ENCODE data around the gene CRTC1. TPM values are rescaled to one million over a fixed set of nuclear protein-coding genes. Genes with fewer than 3 reads are reported as not detected.
"Not testable (repeated sequence)": the region's sequence is repeated elsewhere in the genome, so short reads cannot be mapped to it uniquely, and the experiment has no call there.

The CRTC1 gene
- total RNA-seq, 1 donor from 2014 or later = 10.3 TPM

DNA sequence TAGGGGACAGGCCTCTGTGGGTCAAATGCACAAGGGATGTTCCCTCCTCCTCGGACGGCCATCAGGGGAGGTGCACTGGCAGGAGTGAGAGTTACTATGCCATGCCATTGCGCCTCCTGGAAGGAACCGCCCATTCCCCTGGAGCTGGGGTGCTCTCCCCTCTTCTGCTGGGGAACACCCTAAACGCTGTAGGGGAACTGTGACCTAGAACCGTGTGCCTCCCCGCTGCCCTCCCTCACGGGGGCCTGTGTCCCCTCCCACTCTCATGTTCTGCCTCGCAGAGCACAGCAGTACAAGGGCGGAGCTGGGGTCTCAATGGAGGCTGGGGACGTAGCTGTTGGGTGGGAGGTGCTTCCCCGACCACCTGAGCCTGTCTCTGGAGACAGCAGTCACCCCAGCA is 17.2 kb upstream of the CRTC1 start:
- no peak for DNase-seq
- ATAC-seq = no peak
- intact Hi-C loops (cut with micrococcal nuclease) = no loop called here

DNA sequence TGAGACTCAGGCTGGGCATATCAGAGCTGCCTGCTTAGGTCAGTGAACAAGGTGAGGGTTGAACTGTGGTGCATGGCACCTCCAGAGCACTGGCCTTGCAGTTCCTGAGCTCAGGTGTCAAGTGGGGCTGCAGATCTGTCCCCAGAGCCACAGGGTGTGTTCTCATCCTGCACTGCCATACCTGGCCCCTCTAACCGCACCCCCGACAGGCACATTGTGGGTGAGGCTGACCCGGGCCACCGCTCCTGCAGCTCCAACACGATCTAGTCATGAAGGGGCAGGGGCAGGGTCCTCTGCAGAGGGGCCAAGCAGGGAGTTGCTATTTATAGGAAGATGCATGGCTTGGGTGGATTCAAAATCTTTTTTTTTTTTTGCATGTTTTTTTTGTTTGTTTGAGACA is 16.7 kb upstream of the CRTC1 start:
- DNase-seq (no peak), ATAC-seq (no peak)
- intact Hi-C loops (cut with micrococcal nuclease) = no loop called here

DNA sequence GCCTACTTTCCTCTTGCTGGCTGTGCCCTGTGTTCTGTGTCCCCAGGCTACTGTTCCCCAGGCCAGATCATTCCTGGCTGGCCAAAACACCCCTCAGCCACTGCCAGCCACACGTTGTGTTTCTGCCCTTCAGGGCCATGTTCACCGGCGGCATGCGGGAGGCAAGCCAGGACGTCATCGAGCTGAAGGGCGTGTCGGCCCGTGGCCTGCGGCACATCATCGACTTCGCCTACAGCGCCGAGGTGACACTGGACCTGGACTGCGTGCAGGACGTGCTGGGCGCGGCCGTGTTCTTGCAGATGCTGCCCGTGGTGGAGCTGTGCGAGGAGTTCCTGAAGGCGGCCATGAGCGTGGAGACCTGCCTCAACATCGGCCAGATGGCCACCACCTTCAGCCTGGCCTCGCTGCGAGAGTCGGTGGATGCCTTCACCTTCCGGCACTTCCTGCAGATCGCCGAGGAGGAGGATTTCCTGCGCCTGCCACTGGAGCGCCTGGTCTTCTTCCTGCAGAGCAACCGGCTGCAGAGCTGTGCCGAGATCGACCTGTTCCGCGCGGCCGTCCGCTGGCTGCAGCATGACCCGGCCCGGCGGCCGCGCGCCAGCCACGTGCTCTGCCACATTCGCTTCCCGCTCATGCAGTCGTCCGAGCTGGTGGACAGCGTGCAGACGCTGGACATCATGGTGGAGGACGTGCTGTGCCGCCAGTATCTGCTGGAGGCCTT is 15.8 kb upstream of the CRTC1 start:
- DNase-seq (no peak), ATAC-seq (no peak)
- intact Hi-C loops (cut with micrococcal nuclease) = no loop called here

DNA sequence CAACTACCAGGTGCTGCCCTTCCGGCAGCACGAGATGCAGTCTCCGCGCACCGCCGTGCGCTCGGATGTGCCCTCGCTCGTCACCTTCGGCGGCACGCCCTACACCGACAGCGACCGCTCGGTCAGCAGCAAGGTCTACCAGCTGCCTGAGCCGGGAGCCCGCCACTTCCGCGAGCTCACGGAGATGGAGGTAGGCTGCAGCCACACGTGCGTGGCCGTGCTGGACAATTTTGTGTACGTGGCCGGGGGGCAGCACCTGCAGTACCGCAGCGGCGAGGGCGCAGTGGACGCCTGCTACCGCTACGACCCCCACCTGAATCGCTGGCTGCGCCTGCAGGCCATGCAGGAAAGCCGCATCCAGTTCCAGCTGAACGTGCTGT is 15.2 kb upstream of the CRTC1 start:
- ATAC-seq (no peak), DNase-seq (no peak)
- intact Hi-C loops (cut with micrococcal nuclease) = no loop called here

DNA sequence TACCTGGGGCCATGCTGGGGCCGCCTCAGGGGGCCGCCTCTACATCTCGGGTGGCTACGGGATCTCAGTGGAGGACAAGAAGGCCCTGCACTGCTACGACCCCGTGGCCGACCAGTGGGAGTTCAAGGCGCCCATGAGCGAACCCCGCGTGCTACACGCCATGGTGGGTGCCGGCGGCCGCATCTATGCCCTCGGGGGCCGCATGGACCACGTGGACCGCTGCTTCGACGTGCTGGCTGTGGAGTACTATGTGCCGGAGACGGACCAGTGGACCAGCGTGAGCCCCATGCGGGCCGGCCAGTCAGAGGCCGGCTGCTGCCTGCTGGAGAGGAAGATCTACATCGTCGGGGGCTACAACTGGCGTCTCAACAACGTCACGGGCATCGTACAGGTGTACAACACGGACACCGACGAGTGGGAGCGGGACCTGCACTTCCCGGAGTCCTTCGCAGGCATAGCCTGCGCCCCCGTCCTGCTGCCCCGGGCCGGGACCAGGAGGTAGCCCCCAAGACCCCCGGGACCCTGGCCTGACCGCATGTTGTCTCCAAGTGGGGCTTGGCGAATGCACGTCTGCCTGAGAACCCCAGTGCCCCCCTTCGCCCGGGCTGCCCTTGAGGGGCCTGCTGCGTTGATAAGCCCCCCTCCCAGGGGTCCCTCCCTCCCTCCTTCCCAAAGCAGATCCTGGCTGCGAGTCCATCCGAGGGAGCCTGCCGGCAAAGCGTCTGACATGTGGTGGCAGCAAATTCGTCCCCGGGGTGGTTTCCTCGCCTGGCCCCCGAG is 14.5 kb upstream of the CRTC1 start:
- ATAC-seq (no peak), DNase-seq (no peak)
- intact Hi-C loops (cut with micrococcal nuclease) = no loop called here

DNA sequence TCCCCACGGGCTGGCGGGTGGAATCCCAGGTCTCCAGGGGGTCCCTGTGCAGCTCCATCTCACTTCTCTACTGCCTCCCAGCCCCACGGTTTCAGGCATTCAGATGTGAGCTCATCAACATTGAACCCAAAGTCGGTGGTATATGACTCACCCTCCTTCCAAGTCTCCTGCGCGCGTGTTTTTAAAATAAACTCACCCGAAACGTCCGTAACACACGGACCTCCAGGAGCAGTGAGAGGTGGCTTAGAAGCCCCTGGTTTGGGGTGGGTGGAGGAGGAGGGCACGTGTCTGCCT is 14.0 kb upstream of the CRTC1 start:
- DNase-seq (no peak), ATAC-seq (no peak)
- intact Hi-C loops (cut with micrococcal nuclease) = no loop called here

DNA sequence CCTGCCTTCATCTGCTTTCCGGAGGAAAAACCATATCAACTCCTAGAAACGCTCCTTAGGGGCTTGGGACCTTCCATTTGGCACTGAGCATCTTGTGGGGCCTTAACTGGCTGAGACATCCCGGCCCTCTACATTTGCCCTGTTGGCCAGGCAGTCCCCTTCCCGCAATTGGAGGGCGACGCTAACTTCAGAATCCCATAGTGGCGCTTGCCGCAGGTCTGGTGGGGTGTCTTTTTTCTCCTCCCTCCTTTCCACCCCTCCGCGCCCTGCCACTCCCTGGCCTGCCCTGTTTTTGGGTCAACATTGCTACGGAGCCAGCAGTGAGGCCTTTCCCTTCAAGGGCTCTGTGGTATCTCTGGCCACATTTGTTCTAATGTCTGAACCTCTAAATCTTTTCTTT is 13.6 kb upstream of the CRTC1 start:
- intact Hi-C loops (cut with micrococcal nuclease) = no loop called here

DNA sequence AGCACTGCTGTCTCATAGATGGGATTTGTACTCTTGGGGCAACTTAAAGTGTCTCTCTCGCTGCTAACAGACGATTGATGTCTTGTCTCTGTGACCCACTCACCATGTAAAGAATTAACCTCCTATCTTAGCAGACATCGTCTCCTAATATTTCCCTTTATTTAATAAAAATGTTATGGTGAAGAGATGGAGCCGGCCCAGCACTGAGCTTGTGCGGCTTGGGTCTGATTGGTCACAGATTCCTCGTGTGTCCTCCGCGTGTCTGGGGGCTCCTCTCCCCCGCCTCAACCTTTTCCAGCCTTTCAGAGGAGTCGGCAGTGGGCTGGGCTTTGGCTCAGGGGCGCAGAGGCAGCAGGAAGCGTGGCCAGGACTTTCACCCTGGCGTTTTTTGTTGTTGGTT is 13.2 kb upstream of the CRTC1 start:
- DNase-seq (no peak), ATAC-seq (no peak)
- intact Hi-C loops (cut with micrococcal nuclease) = no loop called here

More for the DNA sequence above, 13.6 kb upstream of the CRTC1 start:
- ATAC-seq (no peak), DNase-seq (no peak)

DNA sequence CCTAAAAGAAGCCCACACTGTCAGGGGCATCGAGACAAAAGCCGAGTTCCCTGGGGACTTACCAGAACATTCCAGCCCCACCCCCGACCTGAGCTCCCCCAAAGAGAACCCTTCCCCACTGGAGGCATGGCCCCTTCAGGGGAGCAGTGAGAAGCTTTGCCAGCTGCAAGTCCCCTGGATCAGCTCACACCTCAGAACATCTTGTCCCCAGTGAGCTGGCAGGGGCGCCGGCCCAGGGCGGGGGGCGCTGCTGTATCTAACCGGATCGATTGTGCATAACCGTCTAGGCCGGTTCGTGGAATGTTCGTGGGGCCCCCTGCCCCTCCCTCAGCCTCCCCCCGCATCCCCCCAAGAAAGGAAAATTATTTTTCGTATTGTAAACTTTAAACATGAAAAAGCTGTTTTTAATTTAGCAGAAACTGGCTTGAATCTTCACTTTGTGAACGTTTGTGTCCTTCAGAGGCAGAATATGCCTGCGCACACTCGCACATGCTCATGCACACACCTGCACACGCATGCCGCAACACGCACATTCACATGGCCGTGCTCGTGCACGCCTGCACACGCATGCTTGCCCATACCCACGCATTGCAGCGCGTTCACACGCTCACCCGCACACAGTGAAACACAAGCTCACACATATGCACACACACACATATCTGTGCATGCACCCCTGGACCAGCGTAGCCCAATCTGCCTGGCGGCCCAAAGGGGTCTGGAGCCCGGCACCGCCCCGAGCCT is 12.0 kb upstream of the CRTC1 start:
- no peak for ATAC-seq
- intact Hi-C loops (cut with micrococcal nuclease) = no loop called here
- no peak for DNase-seq

DNA sequence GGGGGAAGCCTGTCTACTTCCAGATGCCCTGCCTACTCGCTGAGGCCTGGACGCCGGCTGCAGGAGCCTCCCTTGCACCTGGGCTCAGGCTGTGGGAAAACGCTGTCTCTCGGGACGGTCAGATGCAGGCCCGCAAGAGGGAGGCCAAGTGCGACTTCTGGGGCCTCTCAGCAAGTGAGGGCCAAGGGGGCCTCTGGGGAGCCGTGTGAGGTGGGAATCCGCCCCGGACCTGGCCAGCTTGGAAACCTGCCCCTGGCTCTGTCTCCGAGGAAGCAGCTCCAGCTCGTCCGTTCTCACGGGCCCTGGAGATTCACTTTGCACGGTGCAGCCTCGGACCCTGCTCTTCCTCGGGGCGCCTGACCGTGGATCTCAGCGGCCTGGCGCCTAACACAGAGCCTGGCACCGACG is 11.4 kb upstream of the CRTC1 start:
- ATAC-seq (peak; percentile 15), DNase-seq (no peak)
- intact Hi-C loops (cut with micrococcal nuclease) = no loop called here

DNA sequence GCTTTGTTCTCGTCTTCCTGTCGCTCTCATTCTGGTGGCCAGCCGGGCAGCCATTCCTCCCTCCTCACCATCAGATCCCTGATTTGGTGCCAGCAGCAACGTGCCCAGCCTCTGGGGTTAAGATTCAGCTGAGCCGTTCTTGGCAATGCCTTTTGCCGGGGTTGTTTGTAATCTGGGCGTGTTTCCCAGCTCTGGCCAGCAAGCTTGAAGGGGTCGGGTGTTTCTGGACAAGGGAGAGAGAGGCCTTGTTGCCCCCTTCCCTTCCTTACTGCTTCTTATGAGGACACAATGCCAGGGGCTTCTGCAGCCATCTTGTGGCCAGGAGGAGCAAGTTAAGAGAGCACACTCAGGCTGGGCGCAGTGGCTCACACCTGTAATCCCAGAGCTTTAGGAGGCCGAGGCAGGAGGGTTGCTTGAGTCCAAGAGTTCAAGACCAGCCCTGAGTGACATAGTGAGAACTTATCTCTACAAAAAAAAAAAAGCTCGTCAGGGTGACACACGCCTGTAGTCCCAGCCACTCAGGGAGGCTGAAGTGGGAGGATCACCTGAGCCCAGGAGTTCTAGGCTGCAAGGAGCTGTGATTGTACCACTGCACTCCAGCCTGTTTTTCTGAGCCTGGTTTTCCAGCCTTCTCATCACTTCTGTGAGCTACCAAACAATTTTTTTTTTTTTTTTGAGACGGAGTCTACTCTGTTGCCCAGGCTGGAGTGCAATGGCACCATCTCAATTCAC is 10.7 kb upstream of the CRTC1 start:
- DNase-seq (peak; percentile 55), ATAC-seq (peak; percentile 29)
- intact Hi-C loops (cut with micrococcal nuclease) = no loop called here

DNA sequence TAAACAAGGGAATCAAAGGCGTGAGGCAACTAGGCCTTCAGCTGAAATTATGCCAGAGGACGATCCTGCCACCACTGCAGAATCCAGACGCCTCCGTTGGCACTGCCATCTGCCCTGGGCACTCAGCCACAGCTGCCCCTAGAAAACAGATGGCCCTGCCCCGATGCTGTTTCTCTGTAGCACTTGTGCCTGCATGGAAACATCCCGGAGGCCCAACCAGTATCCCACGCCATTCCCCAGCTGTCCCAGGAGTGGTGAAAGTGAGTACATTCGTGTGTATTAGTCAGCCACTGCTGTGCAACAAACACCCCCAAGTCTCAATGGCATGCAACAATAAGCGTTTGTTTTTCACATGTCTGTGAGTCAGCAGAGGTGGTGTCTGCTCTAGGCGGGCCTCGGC is 8.9 kb upstream of the CRTC1 start:
- DNase-seq (peak; percentile 80), ATAC-seq (peak; percentile 70)

DNA sequence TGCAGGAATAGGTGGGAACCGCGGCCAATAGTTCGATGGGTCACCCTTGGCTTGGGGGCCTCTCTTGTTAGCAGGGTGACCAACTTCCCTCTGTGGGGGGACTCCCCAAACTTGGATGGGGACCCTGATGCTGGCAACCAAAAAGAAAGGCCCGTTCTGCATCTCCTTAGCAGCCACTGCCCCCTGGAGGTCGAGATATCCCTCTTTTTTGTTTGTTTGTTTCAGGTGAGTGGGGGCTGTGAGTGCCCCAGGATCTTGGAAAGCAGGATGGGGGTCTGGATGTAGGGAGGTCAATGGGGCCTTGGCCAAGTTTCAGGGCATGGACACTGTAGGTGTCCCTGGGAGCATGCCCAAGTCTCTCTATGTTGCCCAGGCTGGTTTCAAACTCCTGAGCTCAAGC is 7.7 kb upstream of the CRTC1 start:
- intact Hi-C loops (cut with micrococcal nuclease) = no loop called here
- DNase-seq = no peak
- no peak for ATAC-seq

More for the DNA sequence above, 8.9 kb upstream of the CRTC1 start:
- intact Hi-C loops (cut with micrococcal nuclease) = no loop called here

DNA sequence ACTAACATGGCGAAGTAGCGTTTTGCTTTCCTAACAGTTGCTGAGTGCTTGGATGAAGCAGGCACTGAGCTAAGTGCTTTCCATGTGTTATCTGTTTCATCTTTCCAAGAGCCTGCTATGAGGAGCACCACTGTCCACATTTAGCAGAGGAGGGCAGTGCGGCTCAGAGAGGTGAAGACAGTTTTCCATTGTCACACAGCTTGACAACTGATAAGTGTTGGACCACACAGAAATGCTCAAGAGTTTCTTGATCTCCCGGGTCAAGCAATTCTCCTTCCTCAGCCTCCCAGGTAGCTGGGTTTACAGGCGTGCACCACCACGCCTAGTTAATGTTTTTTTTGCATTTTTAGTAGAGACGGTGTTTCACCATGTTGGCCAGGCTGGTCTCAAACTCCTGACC is 6.8 kb upstream of the CRTC1 start:
- no peak for ATAC-seq
- DNase-seq = no peak
- intact Hi-C loops (cut with micrococcal nuclease) = no loop called here

DNA sequence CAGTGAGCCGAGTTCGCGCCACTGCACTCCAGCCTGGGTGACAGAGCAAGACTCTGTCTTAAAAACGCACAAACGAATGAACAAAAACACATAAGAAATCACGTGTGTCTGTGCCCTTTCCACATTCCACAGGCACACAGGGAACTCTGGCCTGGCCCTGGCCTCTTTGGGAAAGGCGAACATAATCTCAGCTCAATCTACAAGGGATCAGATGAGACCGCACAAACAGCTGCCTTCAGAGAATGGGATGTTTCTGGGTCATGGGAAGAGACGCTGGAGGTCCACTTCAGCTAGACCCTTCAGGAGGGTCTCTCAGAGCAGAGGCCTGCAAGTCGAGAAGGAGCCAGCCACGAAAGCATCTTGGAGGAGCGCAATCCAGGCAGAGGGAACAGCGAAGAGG is 6.3 kb upstream of the CRTC1 start:
- intact Hi-C loops (cut with micrococcal nuclease) = no loop called here
- ATAC-seq (no peak), DNase-seq (no peak)

DNA sequence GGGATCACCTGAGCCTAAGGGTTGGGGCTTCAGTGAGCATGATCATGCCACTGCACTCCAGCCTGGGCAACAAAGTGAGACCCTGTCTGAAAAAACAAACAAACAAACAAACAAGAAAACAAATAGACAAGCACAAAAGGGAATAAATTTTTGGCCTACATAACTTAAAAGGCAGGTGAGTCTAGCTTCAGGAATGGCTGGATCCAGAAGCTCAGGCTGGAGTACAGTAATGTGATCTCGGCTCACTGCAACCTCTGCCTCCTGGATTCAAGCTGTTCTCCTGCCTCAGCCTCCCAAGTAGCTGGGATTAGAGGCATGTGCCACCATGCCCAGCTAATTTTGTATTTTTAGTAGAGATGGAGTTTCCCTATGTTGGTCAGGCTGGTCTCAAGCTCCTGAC is 3.3 kb upstream of the CRTC1 start:
- intact Hi-C loops (cut with micrococcal nuclease); DNase-seq; ATAC-seq: not testable (repeated sequence)

DNA sequence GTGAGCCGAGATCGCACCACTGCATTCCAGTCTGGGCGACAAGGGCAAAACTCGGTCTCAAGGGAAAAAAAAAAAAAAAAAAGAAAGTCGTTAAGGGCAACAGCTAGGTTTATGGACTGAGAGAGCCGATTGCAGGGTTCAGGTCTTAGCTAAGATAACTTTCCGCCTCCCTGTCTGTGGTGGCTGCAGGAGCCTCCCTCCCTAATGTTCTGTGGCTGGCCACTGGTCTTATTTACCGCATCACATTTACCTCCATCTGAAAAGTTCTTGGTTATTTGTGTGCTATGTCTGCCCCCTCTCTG is 722 bp upstream of the CRTC1 start:
- ATAC-seq (no peak), DNase-seq (no peak)
- intact Hi-C loops (cut with micrococcal nuclease) = no loop called here

DNA sequence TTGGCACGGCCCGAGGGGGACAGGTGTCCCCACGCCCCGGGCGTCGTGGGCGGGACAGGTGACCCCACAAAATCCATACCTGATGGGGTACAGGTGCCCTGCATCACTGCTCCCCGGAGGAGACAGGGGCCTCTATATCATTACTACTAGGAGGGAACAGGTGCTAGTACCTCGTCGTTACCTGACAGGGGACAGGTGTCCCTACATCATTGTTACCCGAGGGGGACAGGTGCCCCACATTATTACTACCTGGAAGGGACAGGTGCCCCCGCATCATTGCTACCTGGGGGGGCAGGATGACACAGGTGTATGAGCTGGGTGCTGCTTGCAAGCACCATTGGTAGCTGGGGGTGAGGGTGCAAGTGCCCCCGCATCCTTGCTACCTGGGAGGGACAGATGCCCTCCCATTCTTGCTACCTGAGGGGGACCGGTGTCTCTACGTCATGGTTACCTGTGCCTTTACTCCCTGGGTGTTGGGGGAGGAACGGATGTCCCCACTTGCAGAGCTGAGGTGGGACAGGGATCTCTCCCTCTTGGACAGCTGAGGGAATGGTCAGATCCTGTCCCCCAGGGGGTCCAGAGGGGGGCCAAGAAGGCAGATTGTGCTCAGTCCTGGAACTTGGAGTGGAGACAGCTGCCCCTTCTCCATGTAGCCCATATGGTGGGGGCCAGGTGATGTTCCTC is 620 bp downstream of the CRTC1 start:
- DNase-seq (peak; percentile 44), ATAC-seq (no peak)
- intact Hi-C loops (cut with micrococcal nuclease) = no loop called here

DNA sequence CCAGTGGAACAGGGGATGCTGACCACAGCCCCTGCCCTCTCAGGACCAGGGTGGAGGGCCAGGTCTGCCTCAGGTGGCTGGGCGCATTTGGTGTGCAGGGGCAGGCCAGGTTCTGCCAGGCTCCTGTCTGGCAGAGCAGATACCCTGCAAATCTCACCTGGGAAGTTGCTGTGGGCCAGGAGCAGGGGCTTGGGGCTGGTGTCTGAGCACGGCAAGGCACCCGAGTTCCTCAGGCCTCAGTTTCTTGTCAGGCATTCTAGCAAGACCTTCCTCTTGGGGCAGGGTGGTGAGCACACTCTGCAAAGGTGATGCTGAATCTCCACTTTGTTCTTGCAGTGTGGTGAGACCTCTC is 1.1 kb downstream of the CRTC1 start:
- intact Hi-C loops (cut with micrococcal nuclease) = no loop called here
- no peak for ATAC-seq
- DNase-seq = no peak
